Upper lobe of right lung (tissue), 1 donor: ENCODE measurements around the gene FAM83F. TPM values are rescaled to one million over a fixed set of nuclear protein-coding genes. Genes with fewer than 3 reads are reported as not detected.

Experiments
- ATAC-seq: fragments of 200-7000 bp; cut with Tn5 transposase; one replicate; pipeline ENCODE4 v1.9.1; 2020; ENCODE audit warnings: mild to moderate bottlenecking, moderate library complexity
- DNase-seq: peaks from one replicate; pipeline ENCODE4 v3.0.0-alpha.2; 2020
- H3K27ac ChIP-seq: fragments of 200-600 bp; one replicate; pipeline ENCODE4 v1.8.0; 2022
- H3K27me3 ChIP-seq: fragments of 200-600 bp; one replicate; pipeline ENCODE4 v1.8.0; 2022; ENCODE audit warnings: mild to moderate bottlenecking
- H3K36me3 ChIP-seq: fragments of 200-600 bp; one replicate; pipeline ENCODE4 v1.8.0; 2022
- H3K4me1 ChIP-seq: fragments of 200-600 bp; one replicate; pipeline ENCODE4 v1.8.0; 2022
- H3K4me3 ChIP-seq: fragments of 200-600 bp; one replicate; pipeline ENCODE4 v1.8.0; 2022; ENCODE audit warnings: mild to moderate bottlenecking
- H3K9me3 ChIP-seq: fragments of 200-600 bp; one replicate; pipeline ENCODE4 v1.8.0; 2022
- CTCF ChIP-seq: fragments of 200-600 bp; IDR thresholded peaks from one replicate; pipeline ENCODE4 v1.8.0; 2022; ENCODE audit warnings: antibody characterized with exemption
- intact Hi-C: fragments of 100-400 bp; cut with DNase I; formaldehyde crosslinking; loops from one replicate; pipeline ENCODE4 v1.11.0; 2022
- total RNA-seq: library from RNA; stranded (reverse); fragmentation: NEBNext Ultra II Directional; extraction: Animal tissue kit (Norgen Biotek cat#: 25700); gene quantifications from one replicate; pipeline ENCODE4 v1.2.1, GENCODE V29; 2021
- donor health status: DM: no; HTN: yes; CAD: no; lungs with severe emphysema.

The FAM83F gene
- total RNA-seq, 1 donor from 2014 or later, result 0.35 TPM

- no peak for TF ChIP-seq CTCF
- Histone ChIP-seq H3K27ac (no peak overlapping the region), H3K4me1 (no peaks in the 10 kb centered on the region), H3K36me3 (no peaks in the 10 kb centered on the region), H3K4me3 (no peak overlapping the region), H3K27me3 (peaks cover 6% of the 10 kb centered on the region), H3K9me3 (no peaks in the 10 kb centered on the region)
- intact Hi-C loops, result no loop called here
- ATAC-seq, result no peak
- DNase-seq, result no peak
These were observed 8.4 kb downstream of the FAM83F start for GRCh38 chr22:40002935-40003715.

DNA sequence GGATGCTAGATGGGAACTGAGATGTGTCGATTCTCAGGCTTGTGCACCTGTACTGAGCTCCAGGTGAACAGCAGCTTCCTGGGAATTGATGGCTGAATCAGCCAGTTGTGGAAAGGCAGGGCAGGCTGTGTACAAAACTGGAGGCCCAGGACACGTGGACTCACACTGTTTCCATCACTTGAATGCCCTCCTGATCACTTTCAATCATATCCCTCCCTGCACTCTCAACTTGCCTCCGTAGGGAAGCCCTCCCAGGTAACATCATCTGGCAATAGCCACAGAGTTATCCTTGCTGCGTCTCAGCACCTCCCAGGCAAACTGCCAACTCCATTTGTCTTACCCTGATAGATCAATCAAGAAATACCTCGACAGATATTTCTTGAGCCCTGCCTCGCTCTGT, 10.1 kb downstream of the FAM83F start:
- DNase-seq (no peak), ATAC-seq (no peak)
- no peak for TF ChIP-seq CTCF
- Histone ChIP-seq H3K4me3 (no peak overlapping the region), H3K27me3 (peaks cover 21% of the 10 kb centered on the region), H3K9me3 (no peaks in the 10 kb centered on the region), H3K4me1 (no peaks in the 10 kb centered on the region), H3K27ac (no peak overlapping the region), H3K36me3 (no peaks in the 10 kb centered on the region)
- intact Hi-C loops, result no loop called here

DNA sequence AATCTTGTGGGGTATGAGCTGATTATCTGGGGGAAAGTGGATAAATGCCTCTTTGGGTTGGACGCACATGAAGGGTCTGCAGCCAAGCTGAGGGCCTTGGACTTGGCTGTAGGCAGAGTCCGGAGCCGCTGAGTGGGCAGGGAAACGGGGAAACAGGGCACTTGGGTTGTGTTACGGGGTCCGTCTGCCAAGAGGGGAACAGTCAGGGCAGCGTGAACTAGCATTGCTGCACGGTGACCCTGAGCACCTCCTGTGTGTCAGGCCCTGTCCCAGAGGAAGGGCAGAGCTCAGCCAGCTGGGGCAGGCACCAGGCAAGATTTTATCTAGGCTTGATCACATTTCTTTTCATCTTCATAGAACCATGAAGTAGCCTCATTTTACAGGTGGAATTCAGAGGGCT, 11.9 kb downstream of the FAM83F start:
- intact Hi-C loops, result no loop called here
- Histone ChIP-seq H3K9me3 (no peaks in the 10 kb centered on the region), H3K27ac (no peak overlapping the region), H3K4me1 (no peaks in the 10 kb centered on the region), H3K27me3 (peaks cover 37% of the 10 kb centered on the region), H3K4me3 (no peak overlapping the region), H3K36me3 (no peaks in the 10 kb centered on the region)
- no peak for TF ChIP-seq CTCF
- DNase-seq, result no peak
- no peak for ATAC-seq

DNA sequence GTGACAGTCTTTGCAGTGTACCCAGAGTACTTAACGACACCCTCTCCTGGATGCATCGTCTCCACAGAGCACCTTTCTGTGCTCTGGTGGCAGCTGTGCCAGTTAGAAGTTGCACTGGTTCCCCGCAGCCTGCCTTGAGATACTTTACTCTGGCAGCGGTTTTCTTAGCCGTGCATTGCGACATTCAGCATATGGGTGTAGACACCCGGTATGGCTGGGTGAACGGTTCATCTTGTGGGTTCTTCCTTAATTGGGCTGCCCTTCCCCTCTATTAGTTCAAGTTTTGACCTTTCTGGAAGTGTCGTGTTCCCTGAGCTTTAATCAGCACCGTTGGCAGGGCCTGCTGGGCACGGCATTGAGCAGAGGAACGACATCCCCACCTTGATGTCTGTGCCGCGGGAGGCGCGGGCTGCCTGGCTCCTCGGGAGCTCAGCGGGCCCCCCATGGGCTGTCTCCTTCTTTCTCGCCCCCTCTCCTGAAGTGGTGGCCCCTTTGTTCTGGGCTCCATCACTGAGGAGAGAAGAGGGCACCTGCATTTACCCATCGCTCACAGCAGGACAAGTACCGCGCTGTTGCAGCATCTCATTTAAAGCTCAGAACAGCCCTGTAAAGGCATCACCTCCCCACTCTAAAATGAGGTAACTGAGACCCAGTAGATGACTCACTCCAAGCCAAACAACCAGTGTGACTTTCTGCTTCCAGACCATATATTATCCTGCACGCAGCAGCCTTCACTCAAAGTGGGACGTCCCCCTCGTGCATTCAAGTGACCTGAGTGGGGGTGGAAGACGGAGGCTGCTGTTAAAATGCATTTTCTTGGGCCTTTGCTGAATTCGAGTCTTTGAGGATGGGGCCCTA, 13.3 kb downstream of the FAM83F start:
- DNase-seq (no peak), ATAC-seq (peak; percentile 81)
- Histone ChIP-seq H3K9me3 (no peaks in the 10 kb centered on the region), H3K27ac (no peak overlapping the region), H3K4me1 (no peaks in the 10 kb centered on the region), H3K27me3 (peaks cover 42% of the 10 kb centered on the region), H3K36me3 (no peaks in the 10 kb centered on the region), H3K4me3 (no peak overlapping the region)
- intact Hi-C loops, result no loop called here
- TF ChIP-seq CTCF, result no peak

DNA sequence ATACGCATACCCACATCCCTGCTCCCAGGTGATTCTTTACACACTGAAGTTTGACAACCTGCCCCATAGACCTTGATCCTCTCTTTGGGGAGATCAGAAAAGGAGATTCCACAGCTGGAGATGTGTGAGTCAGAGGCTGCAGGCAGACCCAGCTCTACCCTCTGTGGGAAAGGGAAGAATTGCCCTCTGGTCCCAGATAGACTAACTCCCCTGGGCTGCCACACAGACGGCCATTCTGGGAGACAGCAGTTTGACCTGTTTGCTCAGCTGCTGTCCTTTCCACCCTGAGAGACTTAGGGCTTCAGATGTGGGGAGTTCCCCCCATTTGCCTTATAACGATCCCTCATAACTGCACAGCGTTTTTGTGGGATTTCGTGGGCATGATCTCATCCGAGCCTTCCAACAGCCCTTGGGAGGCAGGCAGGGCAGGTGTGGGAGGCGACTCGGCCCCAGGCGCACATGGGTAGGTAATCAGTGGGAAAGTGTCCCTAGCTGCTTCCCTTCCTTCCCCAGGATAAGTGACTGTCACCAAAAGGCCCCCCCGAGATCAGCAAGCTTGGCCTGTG, 14.1 kb downstream of the FAM83F start:
- intact Hi-C loops, result no loop called here
- Histone ChIP-seq H3K27ac (no peak overlapping the region), H3K9me3 (no peaks in the 10 kb centered on the region), H3K4me3 (no peak overlapping the region), H3K36me3 (no peaks in the 10 kb centered on the region), H3K4me1 (no peaks in the 10 kb centered on the region), H3K27me3 (peaks cover 42% of the 10 kb centered on the region)
- DNase-seq (no peak), ATAC-seq (no peak)
- no peak for TF ChIP-seq CTCF
